ENCODE measurements around the gene RAD23B. TPM values are rescaled to one million over a fixed set of nuclear protein-coding genes. Genes with fewer than 3 reads are reported as not detected.

RAD23B gene
- total RNA-seq, 1 donor from 2014 or later: 75.0 TPM

Other genes with a start within 250 kb of the RAD23B start
- gene KLF4, start 206.5 kb downstream of the RAD23B start, total RNA-seq: 0.98 and 4.6 TPM in 2 replicates